GM18868 (cell line): Measurements from ENCODE around the gene THRB.

Source experiments
- ATAC-seq: cut with Tn5 transposase; IDR thresholded peaks from one replicate; pipeline ENCODE4 v1.9.1; 2021; ENCODE audit warnings: mild to moderate bottlenecking, moderate library complexity; ENCODE audit not compliant: unreplicated experiment

Gene THRB

DNA sequence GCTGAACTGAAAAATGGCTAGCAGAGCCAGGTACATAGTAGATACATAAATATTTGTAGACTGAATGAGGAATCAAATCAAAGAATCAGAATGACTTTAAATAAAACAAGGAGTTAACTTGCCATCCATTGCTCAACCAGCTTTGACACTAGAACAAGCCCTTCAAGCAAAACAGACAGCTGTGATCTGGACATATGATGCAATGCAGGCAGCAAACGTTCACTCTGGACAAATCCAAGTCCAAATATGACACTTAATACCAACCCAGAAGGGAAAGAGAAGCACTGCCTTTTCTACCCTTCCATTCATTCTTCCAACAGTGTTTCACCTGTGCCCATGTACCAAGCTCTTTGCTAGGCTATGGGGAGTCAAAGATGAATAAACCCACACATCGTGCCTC lies 4.5 kb downstream of the THRB start:
- no peak for ATAC-seq

DNA sequence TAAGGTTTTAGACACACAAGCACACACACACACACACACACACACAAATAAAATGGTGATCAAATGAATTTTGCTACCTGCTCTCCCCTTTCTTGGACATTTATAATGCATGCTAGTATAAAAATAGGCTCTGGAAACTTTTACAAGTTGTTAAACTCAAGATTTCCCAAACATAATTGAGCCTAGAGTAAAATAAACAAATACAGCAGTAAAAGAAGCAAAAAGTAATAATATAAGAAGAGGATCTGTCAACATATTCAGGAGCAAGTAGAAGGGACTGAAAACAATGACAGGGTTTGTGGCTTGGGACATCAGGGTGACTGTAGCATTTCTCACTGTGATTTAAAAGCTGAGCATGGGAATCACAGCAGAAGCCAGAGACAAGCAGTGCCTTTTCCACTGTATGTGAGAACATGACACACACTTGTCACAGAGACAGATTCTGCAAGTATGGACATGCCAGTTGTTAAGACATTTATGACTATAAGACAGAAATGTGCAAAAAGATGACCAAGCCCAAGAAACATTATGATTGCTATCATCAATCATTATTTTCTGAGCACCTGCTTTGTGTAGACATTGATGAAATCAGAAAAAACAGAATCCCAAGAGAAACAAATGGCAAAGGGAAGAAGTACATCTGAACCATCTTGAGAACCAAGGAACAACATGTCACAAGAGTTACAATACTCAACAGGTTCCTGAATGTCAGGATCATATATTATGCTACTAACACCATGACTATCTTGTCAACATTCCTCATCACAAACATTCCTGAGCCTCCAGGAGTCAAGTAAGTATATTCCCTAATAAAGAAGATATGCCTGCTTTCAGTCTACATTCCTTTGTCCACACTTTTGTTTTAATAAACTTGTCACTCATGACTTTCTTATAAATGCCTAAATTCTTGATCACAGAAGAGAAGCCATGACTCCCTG lies 7.1 kb downstream of the THRB start:
- ATAC-seq: no peak

DNA sequence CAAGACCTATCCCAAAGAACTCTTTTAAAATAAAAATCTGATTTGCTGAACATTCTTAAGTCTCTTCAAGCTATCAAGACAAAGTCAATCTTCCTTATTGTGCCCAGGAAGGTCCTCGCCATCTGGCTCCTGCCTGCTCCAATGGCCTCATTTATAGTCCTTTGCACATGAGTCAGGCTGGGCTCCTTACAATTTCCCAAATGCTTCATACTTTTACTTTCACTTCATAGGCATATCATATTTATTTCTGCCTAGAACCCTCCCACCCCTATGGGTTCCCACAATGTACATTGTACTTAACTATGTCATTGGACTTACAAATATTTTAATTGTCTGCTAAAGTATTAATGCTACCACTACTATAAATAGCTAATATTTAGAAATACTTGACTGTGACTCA lies 9.1 kb downstream of the THRB start:
- no peak for ATAC-seq

DNA sequence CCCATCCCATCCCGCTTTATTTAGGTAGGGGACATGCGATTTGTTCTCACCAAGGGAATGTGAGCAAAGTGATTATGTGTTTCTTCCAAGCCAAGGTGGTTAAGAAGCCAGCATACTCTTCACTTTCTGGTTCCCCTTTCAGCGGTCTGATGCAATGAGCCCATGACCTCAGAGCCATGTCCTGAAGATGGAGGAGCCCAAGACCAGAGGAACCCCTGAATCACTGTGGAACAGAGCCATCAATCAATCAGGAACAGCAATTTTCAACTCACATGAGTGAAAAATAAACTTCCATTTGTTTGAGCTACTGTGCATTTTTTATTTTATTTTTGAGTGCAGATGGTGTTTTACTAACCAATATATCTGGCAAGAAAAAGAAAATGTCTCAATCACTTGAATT lies 10.8 kb downstream of the THRB start:
- no peak for ATAC-seq

DNA sequence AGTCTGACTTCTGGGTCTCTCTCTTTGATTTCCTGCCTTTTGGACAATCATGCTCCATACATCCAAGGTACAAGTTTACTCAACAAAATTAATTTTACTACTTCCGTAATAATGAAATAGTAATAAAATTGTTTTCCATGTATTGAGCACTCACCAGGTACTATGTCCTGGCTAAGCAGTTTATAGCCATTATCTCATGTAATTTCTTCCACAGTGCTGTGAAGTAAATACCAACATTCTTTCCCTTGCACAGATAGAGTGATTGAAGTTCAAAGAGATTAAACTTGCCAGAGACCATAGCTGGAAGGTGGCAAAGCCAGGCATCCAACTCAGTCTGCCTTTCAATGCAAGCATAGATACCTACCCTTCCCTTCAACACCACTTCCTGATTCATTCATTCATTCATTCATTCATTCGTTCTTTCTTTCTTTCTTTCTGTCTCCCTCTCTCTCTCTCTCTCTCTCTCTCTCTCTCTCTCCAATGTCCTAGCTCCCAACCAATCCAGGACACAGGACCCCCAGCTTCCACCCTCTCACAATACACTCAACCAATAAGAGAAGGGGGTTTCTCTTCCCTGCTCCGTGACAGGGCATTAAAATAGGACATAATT lies 12.4 kb downstream of the THRB start:
- no peak for ATAC-seq

DNA sequence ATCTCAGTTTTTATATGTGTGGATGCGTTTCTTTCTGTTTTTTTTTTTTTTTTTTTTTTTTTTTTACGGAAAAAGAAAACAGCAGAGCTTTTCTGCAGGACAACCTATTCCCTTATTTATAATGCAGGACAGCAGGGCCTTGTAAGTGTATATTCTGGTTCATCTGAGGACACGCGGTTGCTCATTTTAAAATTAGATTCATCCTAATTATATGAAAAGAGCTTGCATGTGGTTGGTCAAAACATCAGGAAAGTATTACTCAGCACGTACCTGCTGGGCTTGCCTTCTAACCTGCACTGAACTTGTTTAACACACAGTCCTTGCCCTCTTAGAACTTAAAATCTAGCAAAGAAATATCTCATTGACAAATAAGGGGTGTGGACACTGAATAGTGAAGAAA lies 13.5 kb downstream of the THRB start:
- no peak for ATAC-seq

DNA sequence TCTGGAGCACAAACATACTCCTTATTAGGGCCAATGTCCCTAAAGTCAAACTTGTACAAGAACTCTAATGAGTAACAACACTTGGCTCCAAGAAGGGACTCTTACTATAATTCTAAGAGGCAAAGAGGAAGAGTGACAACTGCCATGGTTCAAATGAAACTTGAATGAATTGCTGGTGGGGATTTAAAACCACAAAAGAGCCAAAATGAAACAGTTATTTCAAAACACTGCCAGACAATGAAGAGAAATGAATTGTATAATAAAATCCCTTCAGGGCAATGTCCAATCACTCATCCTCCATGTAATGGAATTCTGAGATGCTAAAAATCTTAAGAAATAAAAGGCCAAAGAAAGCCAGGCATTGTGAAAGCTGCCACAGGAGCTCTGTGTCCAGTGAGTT lies 14.2 kb downstream of the THRB start:
- no peak for ATAC-seq

DNA sequence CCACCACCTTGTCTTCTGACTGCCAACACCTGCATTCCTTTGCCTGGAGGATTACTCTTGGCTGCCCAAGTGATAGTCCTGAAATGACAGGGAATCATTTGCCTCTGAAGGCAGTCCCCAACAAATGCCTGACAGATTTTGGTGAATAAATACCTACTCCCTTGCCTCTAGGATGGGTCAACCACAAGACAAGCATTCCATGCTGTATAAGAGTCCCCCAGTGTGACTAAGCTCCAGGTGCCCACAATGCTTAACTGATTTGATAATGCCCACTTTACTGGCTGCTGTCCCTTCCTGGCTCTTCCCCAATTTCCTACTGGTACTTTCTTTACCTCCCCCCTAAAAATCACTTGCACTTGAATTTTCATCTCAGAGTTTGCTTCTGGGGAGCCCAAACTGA lies 14.8 kb downstream of the THRB start:
- ATAC-seq: no peak

DNA sequence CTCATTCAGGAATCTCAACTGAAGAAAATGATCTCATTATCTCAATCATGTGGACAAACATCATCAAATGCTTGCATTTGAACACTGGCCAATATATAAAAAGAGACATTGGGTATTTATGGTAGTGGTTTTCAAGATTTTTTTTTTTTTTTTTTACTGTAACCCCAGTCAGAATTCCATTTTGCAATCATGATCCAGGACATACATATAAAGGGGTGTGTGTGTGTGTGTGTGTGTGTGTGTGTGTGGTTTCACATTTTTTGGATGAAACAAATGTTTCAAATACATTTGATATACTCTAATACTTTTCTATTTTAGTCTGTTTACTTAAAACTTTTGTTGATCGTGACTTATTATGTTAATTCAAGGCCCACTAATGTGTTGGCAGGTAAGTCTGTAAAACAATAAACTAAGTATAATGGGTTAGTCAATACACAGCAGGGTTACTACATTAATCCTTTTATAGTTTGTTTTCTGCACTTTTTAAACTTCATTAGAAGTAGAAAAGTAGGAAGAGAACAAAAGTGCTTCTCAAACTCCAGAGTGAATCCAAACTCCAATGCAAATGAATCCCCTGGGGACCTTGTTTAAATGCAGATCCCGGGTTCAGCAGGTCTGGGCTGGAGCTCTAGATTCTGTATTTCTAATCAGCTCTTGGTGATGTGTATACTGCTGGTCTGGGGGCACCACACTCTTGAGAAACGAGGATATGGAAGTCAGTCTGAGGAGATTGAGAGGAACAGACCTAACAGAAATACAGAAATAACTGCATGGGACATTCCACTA lies 17.6 kb downstream of the THRB start:
- no peak for ATAC-seq

DNA sequence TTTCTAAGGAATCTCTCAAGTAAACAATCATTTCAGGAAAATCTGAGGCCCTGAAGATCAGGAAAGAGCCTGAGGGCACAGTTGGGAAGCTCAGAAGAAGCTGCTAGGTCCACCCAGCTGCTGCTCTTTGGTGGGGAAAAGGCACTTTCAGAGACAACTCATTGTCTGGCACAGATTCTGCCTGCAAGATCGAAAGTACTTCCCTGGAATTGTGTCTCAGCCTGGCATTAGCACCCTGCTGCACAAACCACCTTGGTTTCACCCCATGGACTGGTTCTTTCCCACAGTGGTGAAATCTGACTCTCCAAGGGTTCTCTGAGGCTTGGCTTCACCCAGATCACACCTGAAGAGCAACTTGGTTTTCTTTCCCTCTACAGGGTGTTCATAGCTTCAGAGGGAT lies 18.7 kb downstream of the THRB start:
- no peak for ATAC-seq

DNA sequence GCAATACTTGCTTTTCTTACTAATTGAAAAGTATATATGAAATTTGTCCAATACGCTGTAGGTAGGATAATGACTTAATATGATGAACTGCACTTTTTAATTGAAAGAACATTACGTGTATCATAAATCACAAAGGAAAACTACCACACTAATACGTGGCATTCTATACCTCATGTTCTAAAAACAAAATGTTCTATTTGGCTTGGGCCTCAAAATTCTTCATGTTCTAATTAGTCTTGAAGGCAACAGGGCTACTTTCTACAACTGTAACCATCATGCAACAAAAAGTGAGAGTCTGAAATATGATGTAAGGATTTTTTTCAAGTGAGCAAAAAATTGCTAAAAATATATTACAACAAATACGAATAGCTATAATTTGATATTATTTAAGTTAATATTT lies 19.8 kb downstream of the THRB start:
- no peak for ATAC-seq

DNA sequence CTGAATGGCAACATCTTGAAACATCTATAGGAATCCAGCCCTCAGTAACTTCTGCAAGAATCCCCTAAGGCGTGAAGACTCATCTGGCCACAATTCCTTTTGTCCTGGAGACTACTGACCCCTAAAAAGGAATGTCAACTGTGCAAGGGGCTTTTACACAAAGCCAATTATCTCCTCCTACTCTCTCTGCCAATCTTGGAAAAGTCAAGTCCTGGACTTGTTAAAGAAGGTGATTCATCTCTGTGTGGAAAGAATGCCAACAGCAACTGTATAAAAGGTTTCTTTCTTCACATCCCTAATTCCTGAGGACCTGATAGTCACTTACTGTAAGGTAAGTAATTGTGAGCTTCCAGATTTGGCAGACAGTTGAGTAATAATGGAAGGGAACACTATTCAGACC lies 22.3 kb downstream of the THRB start:
- no peak for ATAC-seq

DNA sequence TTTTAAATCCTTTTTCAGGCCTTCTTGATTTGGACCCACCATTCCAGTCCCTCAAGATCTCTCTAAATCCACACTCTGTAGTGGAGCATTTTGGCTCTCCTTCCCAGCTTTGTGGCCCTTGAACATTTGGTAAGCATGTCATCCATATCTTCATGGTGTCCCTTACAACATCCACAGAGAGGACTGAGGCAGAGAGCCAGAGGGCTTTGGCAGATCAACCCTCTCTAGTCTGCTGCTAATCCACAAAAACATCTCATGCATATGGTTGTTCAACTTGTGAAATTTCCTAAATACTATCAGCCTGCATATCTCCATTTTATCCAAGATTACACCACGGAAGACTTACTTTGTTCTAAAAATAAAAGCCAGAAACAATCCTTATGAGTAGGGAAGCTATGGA lies 23.2 kb downstream of the THRB start:
- ATAC-seq: no peak

DNA sequence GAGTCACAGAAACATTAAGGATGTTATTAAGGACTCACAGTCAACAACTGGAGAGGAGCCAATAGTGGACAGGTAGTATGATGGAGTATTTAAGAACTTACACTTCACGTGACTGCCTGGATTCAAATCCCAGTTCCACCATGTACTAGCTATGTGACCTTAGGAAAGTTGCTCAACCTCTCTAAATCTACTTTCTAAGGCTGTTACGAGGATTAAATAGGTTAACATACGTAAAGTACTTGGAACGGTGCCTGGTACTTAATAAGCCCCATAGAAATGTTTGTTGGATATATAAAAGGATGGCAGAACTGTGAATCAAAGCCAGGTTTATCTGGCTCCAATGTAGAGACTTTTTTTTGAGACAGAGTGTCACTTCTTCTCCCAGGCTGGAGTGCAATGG lies 24.4 kb downstream of the THRB start:
- no peak for ATAC-seq

DNA sequence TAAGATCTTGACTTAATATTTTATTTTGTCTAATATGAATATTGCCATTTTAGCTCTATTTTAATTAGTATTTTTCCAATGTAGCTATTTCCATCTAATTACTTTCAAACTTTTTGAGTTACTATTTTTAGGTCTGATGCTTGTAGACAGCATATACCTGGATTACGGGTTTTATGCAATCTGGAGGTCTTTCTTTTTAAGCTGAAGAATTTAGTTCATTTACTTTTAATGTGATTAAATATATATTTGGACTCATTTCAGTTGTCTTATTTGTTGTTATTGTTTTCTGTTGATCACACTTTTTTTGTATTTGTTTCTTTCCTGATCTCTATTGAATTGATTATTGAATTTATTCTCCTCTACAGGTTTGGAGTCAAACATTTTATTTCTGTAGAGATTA lies 30.3 kb downstream of the THRB start:
- no peak for ATAC-seq

DNA sequence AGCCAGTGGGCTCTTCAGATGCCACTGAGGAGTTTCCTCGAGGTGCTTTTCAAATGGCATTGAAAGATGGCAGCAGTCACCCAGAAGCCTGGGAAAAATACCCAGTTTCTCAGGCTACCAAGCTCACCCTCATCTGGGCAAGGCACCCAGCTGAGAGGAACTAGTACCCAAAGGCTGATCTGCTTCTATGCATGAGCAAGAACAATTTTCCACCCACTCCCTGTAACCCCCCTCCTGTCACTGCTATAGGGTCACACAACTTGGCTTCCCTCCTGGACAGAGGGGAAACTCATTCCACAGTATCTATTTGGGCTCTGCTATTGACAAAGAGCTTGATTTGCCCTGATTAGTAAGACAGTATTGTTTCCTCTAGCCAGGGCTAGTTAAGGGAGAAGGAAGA lies 31.9 kb downstream of the THRB start:
- ATAC-seq: no peak

DNA sequence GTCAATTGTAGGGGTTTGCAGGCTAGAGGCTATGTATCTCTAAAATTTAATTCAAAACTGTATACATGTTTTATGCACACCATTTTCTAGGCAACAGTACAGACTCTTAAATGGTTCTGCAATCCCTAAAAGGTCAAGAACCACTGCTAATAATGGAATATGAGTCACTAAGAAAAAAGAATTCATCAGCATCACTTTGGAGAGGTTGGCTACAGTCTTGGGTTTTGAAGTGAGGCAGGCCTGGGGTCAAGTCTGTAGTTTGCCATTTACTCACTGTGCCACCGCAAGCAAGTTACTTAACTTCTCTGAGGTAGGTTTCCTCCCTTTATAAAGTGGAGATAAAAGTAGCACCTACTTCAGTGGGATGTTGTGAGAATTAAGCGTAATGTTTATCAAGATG lies 33.7 kb downstream of the THRB start:
- ATAC-seq: no peak

DNA sequence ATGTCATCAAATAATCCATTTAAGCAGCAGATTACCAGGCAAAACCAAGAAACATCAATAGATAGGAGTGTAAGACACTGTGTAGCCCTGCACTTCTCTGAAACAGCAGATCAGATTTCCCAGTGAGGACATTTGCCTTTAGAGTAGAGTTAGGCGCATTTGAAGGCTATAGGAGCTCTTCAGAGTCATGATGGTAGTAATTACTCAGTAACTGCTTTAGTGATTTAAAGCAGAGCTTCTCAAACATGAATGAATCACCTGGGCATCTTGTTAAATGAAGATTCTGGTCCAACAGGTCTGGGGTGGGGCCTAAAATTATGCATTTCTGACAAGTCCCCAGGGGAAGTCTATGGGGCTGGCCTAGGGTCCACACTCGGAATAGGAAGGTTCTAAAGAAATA lies 36.9 kb downstream of the THRB start:
- ATAC-seq: no peak

DNA sequence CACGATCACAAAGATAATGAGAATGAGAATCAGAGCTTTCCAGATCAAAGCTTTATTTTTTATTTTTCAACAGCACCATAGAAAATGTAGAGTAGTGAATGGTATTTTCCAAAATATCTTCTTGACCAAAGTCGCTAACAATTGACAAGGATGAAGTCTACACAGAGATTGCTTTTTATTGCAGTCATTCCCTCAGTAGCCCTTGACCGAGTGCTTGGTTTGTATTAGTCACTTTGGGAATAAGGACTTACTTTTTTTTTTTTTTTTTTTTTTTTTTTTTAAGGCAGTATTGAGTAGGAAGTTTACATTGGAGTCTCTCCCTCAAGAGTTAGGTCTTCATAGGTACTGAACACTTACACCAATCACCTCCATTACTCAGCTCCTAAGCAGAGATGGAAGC lies 39.8 kb downstream of the THRB start:
- ATAC-seq: no peak

DNA sequence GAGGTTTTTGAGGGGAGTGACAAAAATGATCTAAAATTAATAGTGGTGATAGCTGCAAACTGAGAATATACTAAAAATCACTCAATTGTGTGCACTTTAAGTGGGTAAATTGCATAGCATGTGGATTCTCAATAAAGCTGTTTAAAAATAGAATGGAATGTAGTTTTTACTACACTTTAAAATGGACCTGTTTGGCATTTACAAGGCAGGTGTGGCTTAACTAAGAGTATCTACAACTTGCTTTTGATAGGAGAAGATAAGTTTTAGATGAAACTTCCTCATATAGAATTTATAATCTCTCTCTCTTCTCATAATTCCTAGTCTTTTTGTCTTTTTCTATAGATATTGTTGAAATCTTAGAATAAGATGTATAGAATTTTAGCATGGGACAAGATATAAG lies 40.3 kb downstream of the THRB start:
- no peak for ATAC-seq

DNA sequence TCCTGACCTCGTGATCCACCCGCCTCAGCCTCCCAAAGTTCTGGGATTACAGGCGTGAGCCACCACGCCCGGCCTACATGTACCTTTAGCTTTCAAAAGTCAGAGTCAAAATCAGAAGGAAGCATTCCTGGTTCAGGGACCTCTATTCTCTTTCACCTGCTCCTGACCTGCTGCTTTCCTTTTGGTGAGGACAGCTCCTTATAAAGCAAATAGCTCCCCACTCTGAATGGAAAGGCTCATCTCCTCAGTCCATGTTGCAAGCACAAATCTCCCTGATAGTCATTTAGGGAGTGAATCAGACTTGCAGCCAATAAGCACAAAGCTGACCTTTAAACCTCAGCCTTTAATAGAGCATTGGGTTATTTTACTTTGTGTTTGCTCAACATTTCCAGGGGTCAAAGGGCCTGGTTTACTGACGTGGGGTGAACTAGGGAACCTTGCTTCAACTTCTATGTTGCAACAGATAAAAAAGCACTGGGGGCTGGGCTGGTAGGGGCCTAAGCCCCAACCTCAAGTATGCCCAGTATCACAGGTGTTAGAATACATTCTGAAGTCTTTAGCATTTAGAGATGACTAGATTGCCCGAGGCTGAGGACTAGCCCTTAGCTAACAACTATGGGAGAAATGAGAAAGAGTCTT lies 43.1 kb downstream of the THRB start:
- no peak for ATAC-seq
